Transverse colon (tissue), 4 donors: ENCODE results near the gene DHRS3. TPM values are rescaled to one million over a fixed set of nuclear protein-coding genes. Genes with fewer than 3 reads are reported as not detected.
"Not testable (repeated sequence)": the region's sequence is repeated elsewhere in the genome, so short reads cannot be mapped to it uniquely, and the experiment has no call there.

Experiments
- DNase-seq: peaks from one replicate; pipeline ENCODE4 v3.0.0-alpha.2; 2019
- H3K27ac ChIP-seq, 4 donors: fragments of 200-600 bp; sonication (generic); 2 replicates each; pipeline ENCODE4 v1.5.1; 2016 to 2018; ENCODE audit warnings: inconsistent platforms in 4 of 4
- H3K27me3 ChIP-seq: fragments of 200-600 bp; sonication (generic); 2 replicates; pipeline ENCODE4 v1.5.1; 2017; ENCODE audit warnings: inconsistent platforms
- H3K36me3 ChIP-seq, 4 donors: fragments of 200-600 bp; sonication (generic); 2 replicates each; pipeline ENCODE4 v1.5.1; 2017 to 2019; ENCODE audit warnings: inconsistent platforms in 4 of 4
- H3K4me1 ChIP-seq, 4 donors: fragments of 200-600 bp; sonication (generic); 2 replicates each; pipeline ENCODE4 v1.5.1; 2017 to 2020; ENCODE audit warnings: inconsistent platforms in 4 of 4
- H3K4me3 ChIP-seq, 4 donors: fragments of 200-600 bp; sonication (generic); 1 replicate in 1 of 4; 2 replicates in 3 of 4; pipeline versions ENCODE4 v1.5.1 to v1.6.1; 2017 to 2019; ENCODE audit warnings: inconsistent platforms in 4 of 4
- H3K9me3 ChIP-seq, 2 donors: fragments of 200-600 bp; sonication (generic); 2 replicates each; pipeline ENCODE4 v1.5.1; 2017 to 2019; ENCODE audit warnings: inconsistent platforms in 2 of 2
- EP300 ChIP-seq: sonication (generic); formaldehyde crosslinking; IDR thresholded peaks from one replicate; pipeline ENCODE4 v1.6.1; 2017; ENCODE audit warnings: antibody characterized with exemption, low read depth
- POLR2A ChIP-seq: fragments of 450-650 bp; IDR thresholded peaks from one replicate; pipeline ENCODE4 v1.6.1; 2016; ENCODE audit warnings: antibody characterized with exemption, mild to moderate bottlenecking, moderate library complexity
- POLR2AphosphoS5 ChIP-seq, 3 donors: sonication (generic); formaldehyde crosslinking; IDR thresholded peaks; one replicate each; pipeline ENCODE4 v1.6.1; 2016; ENCODE audit warnings: antibody characterized with exemption in 3 of 3
- WGBS, 2 donors: methylation state at CpG; one replicate each; pipeline ENCODE4 v1.1.5; 2018; ENCODE audit warnings: low coverage in 1 of 2; 5-methylcytosine and 5-hydroxymethylcytosine counted together
- in situ Hi-C, 4 donors: fragments of 200-750 bp; cut with MboI; loops; one replicate each; pipeline versions ENCODE4 v1.15.0 to v1.15.1; 2017; ENCODE audit warnings: low sequenced_read_pairs in 3 of 4, low pct_ligation_motif_present in 1 of 4, low pct_unique_long_range_greater_than_20kb in 1 of 4
- intact Hi-C: fragments of 100-400 bp; cut with DNase I; formaldehyde crosslinking; loops from one replicate; pipeline ENCODE4 v1.15.1; 2023; ENCODE audit warnings: low total_unique reads
- total RNA-seq, 4 donors: library from RNA; depleted of rRNA; stranded (reverse); fragments of >200 nt; gene quantifications; one replicate each; pipeline ENCODE4 v1.1.0, GENCODE V29; 2016
- TF ChIP-seq, protein P1 (sequence below), 5 experiments: fragments of 200-600 bp in 3 of 5; fragments of 450-650 bp in 2 of 5; sonication (generic) in 3 of 5; IDR thresholded peaks; 1 replicate in 2 of 5; 2 replicates in 3 of 5; pipeline ENCODE4 v1.5.1; 2016 to 2017; ENCODE audit warnings: antibody characterized with exemption in 5 of 5, inconsistent platforms in 3 of 5, mild to moderate bottlenecking in 2 of 5, moderate library complexity in 1 of 5

Gene DHRS3
- total RNA-seq, 4 donors from 2014 or later: 55.3 to 122 (median 103) TPM

DNA sequence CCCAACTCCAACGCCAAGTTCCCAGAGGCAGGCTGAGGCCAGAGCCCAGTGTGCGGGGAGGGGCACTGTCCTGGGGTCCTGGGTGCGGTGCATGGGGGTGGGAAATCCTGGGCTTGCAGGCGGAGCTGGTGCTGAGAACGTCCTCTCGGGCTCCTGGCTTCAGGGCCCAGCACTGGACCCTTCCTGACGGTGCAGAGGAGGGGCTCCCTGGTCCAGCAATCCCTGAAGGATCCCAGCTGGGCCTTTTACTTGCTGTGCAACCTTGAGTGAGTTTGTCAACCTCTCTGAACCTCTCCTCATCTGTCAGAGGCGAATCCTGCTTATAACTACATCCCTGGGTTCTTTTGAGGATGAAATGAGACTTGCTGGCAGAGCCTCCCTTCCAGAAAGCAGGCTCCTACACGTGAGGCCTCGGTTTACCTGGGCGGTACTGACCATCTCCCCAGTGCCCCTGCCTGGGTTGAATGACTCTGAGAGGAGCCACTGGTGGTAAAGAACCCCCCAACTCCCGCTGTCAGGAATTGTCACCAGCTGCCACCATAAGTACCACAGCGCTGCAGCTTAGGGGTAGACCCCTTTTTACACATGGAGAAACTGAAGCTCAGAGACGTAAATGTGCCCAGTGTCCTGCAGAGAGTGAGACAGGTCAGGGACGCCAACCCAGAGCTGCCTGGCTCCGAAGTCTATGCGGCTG is 77.3 kb downstream of the DHRS3 start:
- in situ Hi-C loops: no loop called here
- peaks cover 8 to 28% (median 11%) of the 10 kb centered on the region in 4 donors for H3K4me1 ChIP-seq
- no peaks in the 10 kb centered on the region for H3K36me3 ChIP-seq
- DNase-seq: no peak
- intact Hi-C loops: no loop called here
- H3K27me3 ChIP-seq: no peaks in the 10 kb centered on the region
- TF ChIP-seq POLR2AphosphoS5 (IDR thresholded peaks at IDR 0.05) (no peak), POLR2A (no peak), EP300 (no peak)
- TF ChIP-seq, protein P1, sequence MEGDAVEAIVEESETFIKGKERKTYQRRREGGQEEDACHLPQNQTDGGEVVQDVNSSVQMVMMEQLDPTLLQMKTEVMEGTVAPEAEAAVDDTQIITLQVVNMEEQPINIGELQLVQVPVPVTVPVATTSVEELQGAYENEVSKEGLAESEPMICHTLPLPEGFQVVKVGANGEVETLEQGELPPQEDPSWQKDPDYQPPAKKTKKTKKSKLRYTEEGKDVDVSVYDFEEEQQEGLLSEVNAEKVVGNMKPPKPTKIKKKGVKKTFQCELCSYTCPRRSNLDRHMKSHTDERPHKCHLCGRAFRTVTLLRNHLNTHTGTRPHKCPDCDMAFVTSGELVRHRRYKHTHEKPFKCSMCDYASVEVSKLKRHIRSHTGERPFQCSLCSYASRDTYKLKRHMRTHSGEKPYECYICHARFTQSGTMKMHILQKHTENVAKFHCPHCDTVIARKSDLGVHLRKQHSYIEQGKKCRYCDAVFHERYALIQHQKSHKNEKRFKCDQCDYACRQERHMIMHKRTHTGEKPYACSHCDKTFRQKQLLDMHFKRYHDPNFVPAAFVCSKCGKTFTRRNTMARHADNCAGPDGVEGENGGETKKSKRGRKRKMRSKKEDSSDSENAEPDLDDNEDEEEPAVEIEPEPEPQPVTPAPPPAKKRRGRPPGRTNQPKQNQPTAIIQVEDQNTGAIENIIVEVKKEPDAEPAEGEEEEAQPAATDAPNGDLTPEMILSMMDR (IDR thresholded peaks at IDR 0.05): no peak
- no peak overlapping the region for H3K4me3 ChIP-seq
- peaks cover 0 to 2% of the 10 kb centered on the region in 2 donors for H3K9me3 ChIP-seq
- H3K27ac ChIP-seq: peak overlapping the region; percentile 72 to 88 (median 74)
- 90% methylated on average over 17 of the region's 17 CpGs; no CpG with 5 or more reads in 1 of the 2 donors for WGBS, 2 donors

DNA sequence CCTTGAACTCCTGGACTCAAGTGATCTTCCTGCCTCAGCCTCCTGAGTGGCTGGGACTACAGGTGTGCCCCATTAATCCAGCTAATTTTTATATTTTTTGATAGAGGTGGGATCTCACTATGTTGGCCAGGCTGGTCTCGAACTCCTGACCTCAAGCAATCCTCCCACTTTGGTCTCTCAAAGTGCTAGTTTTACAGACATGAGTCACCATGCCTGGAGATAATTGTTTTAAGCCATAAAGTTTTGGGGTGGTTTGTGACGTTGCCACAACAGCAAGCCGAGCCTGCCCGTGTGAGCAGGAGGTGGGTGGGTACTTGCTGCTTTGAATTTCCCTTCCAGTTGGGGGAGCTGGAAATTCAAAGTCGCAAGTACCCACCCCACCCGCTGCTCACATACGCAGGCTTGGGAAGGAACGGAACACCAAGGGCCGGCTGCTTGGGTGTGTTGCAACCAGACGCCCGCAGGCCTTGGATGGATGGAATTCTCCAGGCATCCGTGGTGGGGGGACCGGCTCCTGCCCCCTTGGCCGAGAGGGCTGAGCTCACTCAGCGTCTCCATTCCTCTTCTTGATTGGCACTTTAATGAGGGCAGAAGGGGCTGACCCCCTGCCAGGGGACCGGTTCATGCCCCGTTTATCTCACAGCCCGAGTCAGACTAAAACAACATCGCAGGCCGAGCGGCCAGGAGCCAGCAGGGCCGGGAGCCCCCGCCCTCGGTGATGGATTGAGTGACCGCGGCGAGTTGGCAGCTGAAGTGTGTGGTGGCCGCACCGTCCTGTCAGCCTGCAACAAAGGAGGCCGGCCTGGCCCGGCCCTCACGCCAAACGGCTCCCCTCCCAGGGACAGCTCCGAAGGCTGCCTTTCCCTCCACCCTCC is 78.1 kb downstream of the DHRS3 start:
- TF ChIP-seq POLR2AphosphoS5 (IDR thresholded peaks at IDR 0.05): peak; percentile 41 to 63 (median 61)
- TF ChIP-seq POLR2A: no peak
- TF ChIP-seq, protein P1 (IDR thresholded peaks at IDR 0.05): no peak
- peak; percentile 64 for TF ChIP-seq EP300
- in situ Hi-C loops: no loop called here
- no peak overlapping the region for H3K4me3 ChIP-seq

DNA sequence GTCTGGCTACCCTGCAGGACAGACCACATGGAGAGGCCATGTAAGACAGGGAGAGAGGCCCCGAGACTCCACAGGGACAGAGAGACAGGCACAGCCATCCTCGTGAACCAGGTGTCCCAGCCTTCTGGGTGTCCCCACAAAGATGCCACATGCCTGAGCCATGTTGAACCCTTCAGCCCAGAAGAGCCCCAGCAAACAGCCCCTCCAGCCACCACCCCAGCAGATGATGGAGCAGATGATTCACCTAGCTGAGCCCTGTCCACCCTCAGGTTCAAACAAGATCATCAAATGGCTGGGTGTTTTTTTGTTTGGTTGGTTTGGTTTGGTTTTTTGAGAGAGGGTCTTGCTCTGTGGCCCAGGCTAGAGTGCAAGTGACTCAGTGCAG is 78.7 kb downstream of the DHRS3 start:
- in situ Hi-C loops (no loop called here), intact Hi-C loops (no loop called here)
- DNase-seq: no peak
- Histone ChIP-seq H3K27ac (peak overlapping the region; percentile 72 to 88 (median 74)), H3K4me1 (peaks cover 8 to 20% (median 11%) of the 10 kb centered on the region in 4 donors), H3K27me3 (no peaks in the 10 kb centered on the region), H3K36me3 (no peaks in the 10 kb centered on the region), H3K9me3 (peaks cover 0 to 4% of the 10 kb centered on the region in 2 donors), H3K4me3 (no peak overlapping the region)
- WGBS, 2 donors: 88% methylated on average over 2 of the region's 2 CpGs; no CpG with 5 or more reads in 1 of the 2 donors
- no peak for TF ChIP-seq EP300

More for the DNA sequence above, 78.1 kb downstream of the DHRS3 start:
- Histone ChIP-seq H3K36me3 (no peaks in the 10 kb centered on the region), H3K9me3 (peaks cover 0 to 4% of the 10 kb centered on the region in 2 donors), H3K27ac (peak overlapping the region; percentile 72 to 88 (median 74)), H3K4me1 (peaks cover 8 to 27% (median 11%) of the 10 kb centered on the region in 4 donors), H3K27me3 (no peaks in the 10 kb centered on the region)
- intact Hi-C loops: no loop called here
- WGBS, 2 donors: 65% methylated on average over 29 of the region's 34 CpGs; no CpG with 5 or more reads in 1 of the 2 donors
- peak; percentile 69 for DNase-seq

DNA sequence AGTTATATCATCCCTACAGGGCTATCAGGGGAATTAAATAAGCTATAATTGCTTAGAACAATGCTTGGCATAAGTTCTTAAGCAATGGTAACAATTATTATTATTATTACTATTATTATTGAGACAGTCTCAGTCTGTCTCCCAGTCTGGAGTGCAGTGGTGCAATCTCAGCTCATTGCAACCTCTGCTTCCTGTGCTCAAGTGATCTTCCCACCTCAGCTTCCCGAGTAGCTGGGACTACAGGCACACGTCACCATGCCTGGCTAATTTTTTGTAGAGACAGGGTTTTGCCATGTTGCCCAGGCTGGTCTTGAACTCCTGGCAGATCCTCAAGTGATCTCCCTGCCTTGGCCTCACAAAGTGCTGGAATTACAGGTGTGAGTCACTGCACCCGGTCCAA is 79.5 kb downstream of the DHRS3 start:
- H3K9me3 ChIP-seq, DNase-seq, intact Hi-C loops, H3K27me3 ChIP-seq, H3K4me3 ChIP-seq, H3K36me3 ChIP-seq, H3K27ac ChIP-seq, in situ Hi-C loops: not testable (repeated sequence)
- WGBS, 2 donors: 76 to 91% methylated on average over 3 of the region's 3 CpGs
- H3K4me1 ChIP-seq: peaks cover 3 to 14% (median 10%) of the 10 kb centered on the region in 4 donors

DNA sequence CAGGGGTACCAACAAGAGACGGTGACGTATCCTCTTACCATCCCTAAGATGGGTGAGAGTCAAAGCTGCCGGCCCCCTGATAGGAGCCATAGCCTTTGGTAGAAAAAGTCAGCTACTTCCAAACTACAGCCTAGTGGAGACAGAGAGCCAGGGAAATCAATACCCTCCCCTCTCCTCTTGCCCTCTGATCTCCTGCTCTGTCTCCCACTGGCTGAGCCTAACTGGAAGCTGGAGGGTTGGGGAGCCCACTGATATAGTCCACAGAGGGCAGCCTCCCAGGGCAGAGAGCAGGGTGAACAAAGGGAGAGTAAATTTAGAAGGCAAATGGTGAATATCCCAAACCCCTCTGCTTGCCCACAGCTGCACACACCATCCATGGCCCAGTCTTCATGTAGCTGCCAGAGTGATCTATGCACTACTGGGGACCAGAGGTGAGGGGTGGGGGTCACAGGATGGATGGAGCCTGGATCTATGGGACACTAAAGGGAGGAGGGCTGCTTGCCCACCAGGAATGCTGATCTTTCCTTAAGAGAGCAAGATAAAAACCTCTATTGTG is 80.0 kb downstream of the DHRS3 start:
- TF ChIP-seq POLR2AphosphoS5 (IDR thresholded peaks at IDR 0.05): no peak
- TF ChIP-seq POLR2A: no peak
- no peak for TF ChIP-seq EP300
- TF ChIP-seq, protein P1 (IDR thresholded peaks at IDR 0.05): no peak
- intact Hi-C loops (no loop called here), in situ Hi-C loops (no loop called here)
- no peak overlapping the region for H3K27ac ChIP-seq
- WGBS, 2 donors: 95% methylated on average over 3 of the region's 3 CpGs; no CpG with 5 or more reads in 1 of the 2 donors
- H3K4me1 ChIP-seq: peaks cover 3 to 14% (median 10%) of the 10 kb centered on the region in 4 donors
- peaks cover 0 to 4% of the 10 kb centered on the region in 2 donors for H3K9me3 ChIP-seq
- H3K4me3 ChIP-seq: no peak overlapping the region
- no peak for DNase-seq
- H3K36me3 ChIP-seq: no peaks in the 10 kb centered on the region
- no peaks in the 10 kb centered on the region for H3K27me3 ChIP-seq
